GM21381 (cell line): Measurements from ENCODE around the gene IRS2.

Experiments used
- ATAC-seq: cut with Tn5 transposase; IDR thresholded peaks from one replicate; pipeline ENCODE4 v1.9.1; 2021; ENCODE audit warnings: mild to moderate bottlenecking, moderate library complexity; ENCODE audit not compliant: unreplicated experiment

Gene IRS2

DNA sequence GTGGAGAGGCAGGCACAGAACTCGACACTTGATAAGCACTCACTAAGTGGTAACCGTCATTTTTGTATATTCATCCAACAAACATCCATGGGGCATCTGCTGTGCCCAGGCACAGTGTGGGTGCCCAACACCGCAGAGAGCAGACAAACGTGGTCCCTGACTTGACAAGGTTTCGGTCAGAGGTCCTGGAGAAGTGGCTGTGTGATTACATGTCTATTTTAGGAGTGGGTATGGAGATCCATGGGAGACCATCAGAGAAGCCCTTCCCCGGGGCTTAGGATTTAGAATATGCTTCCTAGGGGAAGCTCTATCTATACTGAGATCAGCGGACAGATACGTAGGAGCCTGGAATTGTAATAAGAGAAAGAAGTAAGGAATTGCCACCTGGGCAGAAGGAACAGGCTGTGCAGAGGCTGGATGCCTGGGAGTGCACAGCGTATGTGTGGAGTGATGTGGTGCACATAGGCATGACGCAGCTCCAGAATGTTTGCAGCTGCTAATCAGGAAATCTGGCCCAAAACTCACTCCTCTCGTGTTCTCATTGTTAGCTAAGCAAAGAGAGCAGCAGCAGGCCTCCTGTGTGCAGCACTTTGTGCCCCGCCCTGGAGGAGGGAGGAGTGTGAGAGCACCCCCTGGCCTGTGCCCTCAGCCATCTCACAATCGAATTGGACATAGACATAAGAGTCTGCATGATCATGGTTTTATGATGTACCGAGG, 23.0 kb upstream of the IRS2 start:
- ATAC-seq: no peak

DNA sequence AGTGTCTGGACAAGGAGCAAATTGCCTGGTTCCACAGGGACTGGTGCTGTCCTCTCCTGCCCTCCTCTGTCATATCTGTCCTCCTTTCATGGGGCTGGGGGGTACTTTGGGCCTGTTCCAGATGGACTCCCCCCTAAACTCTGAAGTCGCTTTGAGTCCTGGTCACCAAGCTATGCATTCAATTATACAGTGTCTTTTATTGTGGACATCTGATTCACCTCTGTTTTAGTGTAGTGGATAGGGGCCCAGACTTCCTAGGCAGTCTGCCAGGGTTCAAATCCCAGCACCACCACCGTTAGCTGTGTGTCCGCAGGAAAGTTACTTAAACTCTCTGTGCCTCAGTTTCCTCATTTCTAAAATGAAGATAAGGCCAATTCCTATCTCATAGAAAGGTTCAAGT, 21.0 kb upstream of the IRS2 start:
- ATAC-seq: no peak

GRCh38 chr13:109804654-109805053, 18.3 kb upstream of the IRS2 start:
- no peak for ATAC-seq

DNA sequence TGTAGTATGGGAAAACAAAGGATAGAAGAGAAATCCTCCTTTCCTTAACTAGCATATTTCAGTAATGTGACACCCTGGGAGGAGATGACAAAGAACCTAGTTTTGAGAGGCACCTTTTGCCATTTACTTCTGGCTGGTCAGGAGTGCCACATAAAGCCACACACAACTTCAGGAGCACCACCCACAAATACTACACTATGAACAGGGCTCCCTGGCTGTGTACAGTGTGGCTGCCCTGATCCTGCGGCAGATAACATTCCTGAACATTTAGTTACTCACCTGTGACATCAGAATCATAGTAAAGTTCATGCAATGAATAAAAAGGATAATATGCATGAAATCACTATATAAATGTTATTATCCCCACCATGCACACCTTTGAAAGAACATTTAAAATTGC, 17.4 kb upstream of the IRS2 start:
- no peak for ATAC-seq

DNA sequence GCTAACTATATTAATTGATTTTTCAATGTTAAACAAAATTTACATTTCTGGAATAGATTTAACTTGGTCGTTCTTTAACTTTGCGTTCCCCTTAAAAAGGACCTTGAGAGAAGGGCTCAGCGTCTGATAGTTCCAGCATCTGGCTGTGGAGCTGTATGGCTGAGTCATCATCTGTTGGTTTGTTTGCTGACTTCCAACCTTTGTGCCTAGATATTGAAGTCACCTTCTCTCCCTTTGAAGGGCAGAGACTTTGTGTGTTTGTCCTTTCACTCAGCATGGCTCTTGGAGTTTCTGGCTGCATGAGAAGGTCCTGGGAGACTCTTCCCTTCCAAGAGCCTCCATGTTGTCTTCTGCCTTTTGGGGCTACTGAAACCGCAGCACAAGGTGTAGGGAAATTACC, 16.6 kb upstream of the IRS2 start:
- ATAC-seq: no peak

- no peak for ATAC-seq
Observed at GRCh38 chr13:109795011-109795410, 8.6 kb upstream of the IRS2 start.

DNA sequence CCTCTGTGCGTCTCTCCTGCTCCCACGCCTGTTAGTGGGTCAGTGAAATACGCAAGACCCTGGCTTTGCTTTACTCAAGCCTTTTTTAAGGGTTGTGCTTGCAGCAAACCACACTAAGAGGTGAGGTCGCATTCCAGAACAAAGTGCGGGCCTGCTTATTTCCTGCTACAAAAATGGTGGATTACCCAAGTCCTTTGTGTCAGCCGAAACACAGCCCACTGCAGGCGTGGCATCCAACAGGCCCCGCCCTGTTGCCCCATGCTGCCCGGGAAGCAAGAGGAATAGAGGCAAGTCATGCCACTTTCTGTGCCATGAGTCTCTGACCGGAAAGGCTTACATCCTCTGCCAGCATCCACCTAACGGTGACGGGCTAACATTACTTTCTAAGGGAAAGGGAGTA, 7.7 kb upstream of the IRS2 start:
- no peak for ATAC-seq

- ATAC-seq: no peak
Observed at GRCh38 chr13:109792416-109793059, 6.2 kb upstream of the IRS2 start.

DNA sequence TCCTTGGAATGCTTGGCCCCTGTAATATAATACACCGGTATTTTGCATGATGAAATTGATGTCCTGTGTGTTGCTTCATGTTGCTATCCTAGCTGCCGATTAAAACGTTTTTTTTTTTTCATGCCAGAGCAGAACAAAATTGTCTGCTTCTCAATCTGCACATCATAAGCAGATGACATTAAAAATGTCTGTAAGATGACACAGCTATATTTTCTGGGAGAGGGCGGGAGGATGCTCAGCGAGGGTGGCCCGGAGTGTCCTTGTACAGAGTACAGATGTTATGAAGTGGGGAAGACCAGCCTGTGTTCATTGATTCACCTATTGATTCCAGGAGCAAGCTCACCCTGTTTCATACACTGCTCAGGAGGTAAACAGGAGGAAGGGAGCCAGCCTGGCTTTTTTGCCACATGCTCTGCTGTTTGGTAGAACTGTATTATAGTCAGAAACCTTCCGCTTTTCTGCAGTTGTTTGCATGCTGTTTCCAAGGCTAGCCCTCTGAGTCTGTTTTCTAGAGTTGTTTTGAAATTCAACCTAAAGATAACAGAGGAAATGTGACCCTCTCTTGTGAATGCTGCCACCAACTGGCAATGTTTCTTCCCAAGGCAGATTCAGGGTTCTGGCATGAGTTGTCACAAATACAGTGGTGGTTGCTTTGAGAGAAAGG, 4.7 kb upstream of the IRS2 start:
- ATAC-seq: no peak

DNA sequence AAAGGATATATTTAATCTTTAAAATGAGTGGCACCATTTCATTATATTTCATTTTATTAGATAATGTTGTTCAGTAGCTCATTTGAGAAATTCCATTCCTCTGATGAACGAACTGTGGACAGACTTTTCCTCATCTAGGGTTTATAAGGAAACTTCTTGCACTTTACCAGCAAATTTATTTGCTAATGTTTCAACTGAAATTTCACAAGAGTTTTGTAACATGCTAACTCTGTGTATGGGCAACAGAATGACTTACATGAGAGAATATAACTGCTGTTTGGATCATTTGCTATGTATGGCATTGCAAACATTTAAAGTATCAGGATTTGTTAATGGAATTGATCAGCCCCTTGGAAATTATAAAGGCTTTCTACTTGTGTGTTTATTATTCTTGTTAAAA, 3.7 kb upstream of the IRS2 start:
- no peak for ATAC-seq

DNA sequence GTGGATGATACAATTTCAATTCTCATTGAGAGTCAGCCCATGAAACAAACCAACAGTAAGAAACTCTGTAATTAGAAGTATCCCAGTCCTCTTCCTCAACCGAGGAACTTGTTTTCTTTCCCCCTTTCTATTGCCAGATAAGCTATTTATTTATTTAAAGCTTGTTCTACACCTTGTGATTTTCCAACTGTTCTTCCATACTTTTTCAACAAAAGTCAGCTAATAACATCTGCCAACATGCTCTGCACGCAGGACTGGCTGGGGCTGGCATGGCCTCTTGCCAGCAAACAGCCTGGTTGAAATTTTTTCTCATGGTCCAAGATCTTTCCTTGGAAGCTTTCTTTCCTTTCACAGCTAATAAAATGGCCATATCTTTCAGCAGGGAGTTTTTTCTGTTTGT, 2.9 kb upstream of the IRS2 start:
- no peak for ATAC-seq

- no peak for ATAC-seq
Observed at GRCh38 chr13:109788372-109789111, 2.2 kb upstream of the IRS2 start.

DNA sequence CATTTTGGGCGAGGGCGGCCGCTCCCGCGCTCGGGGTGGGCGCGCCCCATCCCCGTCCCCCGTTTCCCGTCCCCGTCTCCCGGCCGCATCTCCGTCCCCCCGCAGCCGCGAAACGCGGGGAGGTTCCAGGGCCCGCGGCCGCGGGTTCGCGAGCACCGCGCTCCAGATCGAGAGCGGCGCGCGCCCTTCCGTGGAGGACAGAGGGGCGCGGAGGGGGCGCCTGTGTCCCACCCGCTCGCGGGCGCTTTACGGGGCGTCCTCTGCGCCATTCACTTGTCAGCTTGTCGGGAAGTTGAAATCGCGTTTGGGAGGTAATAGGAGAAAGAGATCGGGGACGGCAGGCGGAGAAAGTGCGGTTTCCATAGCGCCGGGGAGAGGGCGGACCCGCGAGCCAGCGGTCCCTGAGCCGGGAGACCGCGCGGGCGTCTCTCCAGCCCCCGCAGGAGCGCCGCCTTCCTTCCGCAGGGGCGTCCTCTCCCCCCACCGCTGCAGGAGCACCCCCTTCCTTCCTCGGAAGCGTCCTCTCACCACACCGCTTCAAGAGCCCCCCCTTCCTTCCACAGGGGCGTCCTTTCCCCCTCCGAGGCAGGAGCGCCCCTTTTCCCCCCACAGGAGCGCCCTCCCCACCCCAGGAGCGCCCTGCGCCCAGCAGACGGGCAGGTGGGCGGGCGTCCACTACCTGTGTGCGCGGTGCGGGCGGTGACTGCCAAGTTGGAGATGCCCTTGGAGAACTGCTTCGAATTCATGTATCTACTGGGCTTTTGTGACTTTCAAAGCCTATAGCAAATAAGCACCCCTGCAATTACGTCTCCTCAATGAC, 962 bp upstream of the IRS2 start:
- peak; percentile 3 for ATAC-seq

GRCh38 chr13:109785892-109786450, 412 bp downstream of the IRS2 start:
- peak; percentile 0 for ATAC-seq

DNA sequence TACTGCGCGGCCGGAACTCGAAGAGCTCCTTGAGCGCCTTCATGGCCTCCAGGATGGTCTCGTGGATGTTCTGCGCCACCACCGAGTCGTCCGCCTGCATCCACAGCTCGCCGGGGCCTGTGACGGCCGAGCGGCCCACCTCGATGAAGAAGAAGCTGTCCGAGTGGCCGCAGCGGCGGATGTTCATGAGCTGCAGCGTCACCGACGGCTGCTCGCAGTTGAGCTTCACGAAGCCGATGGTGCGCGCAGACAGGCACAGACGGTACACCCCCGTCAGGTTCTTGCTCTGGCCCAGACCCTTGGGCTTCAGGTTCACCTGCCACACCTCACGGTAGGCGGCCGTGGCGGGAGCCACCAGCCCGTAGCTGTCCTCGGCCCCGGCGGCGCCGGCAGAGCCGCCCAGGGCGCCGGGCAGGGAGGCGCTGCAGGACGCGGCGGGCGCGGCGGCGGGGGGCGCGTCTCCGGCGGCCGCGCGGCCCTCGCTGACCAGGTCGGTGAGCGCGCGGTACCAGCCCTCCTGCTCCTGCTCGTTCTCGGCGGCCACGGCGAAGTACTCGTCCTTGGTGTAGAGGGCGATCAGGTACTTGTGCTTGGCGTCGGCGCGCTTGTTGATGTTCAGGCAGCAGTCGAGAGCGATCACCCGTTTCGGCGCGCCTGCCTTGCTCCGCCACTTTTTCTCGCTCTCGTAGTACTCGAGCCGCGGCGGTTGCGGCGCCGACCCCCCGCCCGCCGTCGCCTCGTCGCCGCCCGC, 1.1 kb downstream of the IRS2 start:
- ATAC-seq: no peak

GRCh38 chr13:109784590-109785140, 1.7 kb downstream of the IRS2 start:
- no peak for ATAC-seq

- no peak for ATAC-seq
Observed at GRCh38 chr13:109783815-109784589, 2.4 kb downstream of the IRS2 start.

DNA sequence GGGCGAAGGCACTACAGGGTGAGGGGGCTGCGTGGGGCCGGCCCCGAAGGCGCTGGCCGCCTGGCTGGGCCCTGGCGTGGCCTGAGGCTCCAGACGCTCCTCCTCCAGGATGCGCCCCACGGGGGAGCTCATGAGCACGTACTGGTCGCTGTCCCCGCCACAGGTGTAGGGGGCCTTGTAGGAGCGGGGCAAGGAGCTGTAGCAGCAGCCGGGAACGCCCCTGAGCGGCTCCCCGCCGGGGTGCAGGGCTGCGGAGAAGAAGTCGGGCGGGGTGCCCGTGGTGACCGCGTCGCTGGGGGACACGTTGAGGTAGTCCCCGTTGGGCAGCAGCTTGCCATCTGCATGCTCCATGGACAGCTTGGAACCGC, 3.0 kb downstream of the IRS2 start:
- ATAC-seq: no peak
